Transverse colon (tissue), 4 donors: Measurements from ENCODE around the gene ARNT2. TPM values are rescaled to one million over a fixed set of nuclear protein-coding genes. Genes with fewer than 3 reads are reported as not detected.

Source experiments
- DNase-seq: peaks from one replicate; pipeline ENCODE4 v3.0.0-alpha.2; 2019
- H3K27ac ChIP-seq, 4 donors: fragments of 200-600 bp; sonication (generic); 2 replicates each; pipeline ENCODE4 v1.5.1; 2016 to 2018; ENCODE audit warnings: inconsistent platforms in 4 of 4
- H3K27me3 ChIP-seq: fragments of 200-600 bp; sonication (generic); 2 replicates; pipeline ENCODE4 v1.5.1; 2017; ENCODE audit warnings: inconsistent platforms
- H3K36me3 ChIP-seq, 4 donors: fragments of 200-600 bp; sonication (generic); 2 replicates each; pipeline ENCODE4 v1.5.1; 2017 to 2019; ENCODE audit warnings: inconsistent platforms in 4 of 4
- H3K4me1 ChIP-seq, 4 donors: fragments of 200-600 bp; sonication (generic); 2 replicates each; pipeline ENCODE4 v1.5.1; 2017 to 2020; ENCODE audit warnings: inconsistent platforms in 4 of 4
- H3K4me3 ChIP-seq, 4 donors: fragments of 200-600 bp; sonication (generic); 1 replicate in 1 of 4; 2 replicates in 3 of 4; pipeline versions ENCODE4 v1.5.1 to v1.6.1; 2017 to 2019; ENCODE audit warnings: inconsistent platforms in 4 of 4
- H3K9me3 ChIP-seq, 2 donors: fragments of 200-600 bp; sonication (generic); 2 replicates each; pipeline ENCODE4 v1.5.1; 2017 to 2019; ENCODE audit warnings: inconsistent platforms in 2 of 2
- EP300 ChIP-seq: sonication (generic); formaldehyde crosslinking; IDR thresholded peaks from one replicate; pipeline ENCODE4 v1.6.1; 2017; ENCODE audit warnings: antibody characterized with exemption, low read depth
- POLR2A ChIP-seq: fragments of 450-650 bp; IDR thresholded peaks from one replicate; pipeline ENCODE4 v1.6.1; 2016; ENCODE audit warnings: antibody characterized with exemption, mild to moderate bottlenecking, moderate library complexity
- POLR2AphosphoS5 ChIP-seq, 3 donors: sonication (generic); formaldehyde crosslinking; IDR thresholded peaks; one replicate each; pipeline ENCODE4 v1.6.1; 2016; ENCODE audit warnings: antibody characterized with exemption in 3 of 3
- WGBS, 2 donors: methylation state at CpG; one replicate each; pipeline ENCODE4 v1.1.5; 2018; ENCODE audit warnings: low coverage in 1 of 2; 5-methylcytosine and 5-hydroxymethylcytosine counted together
- in situ Hi-C, 4 donors: fragments of 200-750 bp; cut with MboI; loops; one replicate each; pipeline versions ENCODE4 v1.15.0 to v1.15.1; 2017; ENCODE audit warnings: low sequenced_read_pairs in 3 of 4, low pct_ligation_motif_present in 1 of 4, low pct_unique_long_range_greater_than_20kb in 1 of 4
- intact Hi-C: fragments of 100-400 bp; cut with DNase I; formaldehyde crosslinking; loops from one replicate; pipeline ENCODE4 v1.15.1; 2023; ENCODE audit warnings: low total_unique reads
- total RNA-seq, 4 donors: library from RNA; depleted of rRNA; stranded (reverse); fragments of >200 nt; gene quantifications; one replicate each; pipeline ENCODE4 v1.1.0, GENCODE V29; 2016
- TF ChIP-seq, protein P1 (sequence below), 5 experiments: fragments of 200-600 bp in 3 of 5; fragments of 450-650 bp in 2 of 5; sonication (generic) in 3 of 5; IDR thresholded peaks; 1 replicate in 2 of 5; 2 replicates in 3 of 5; pipeline ENCODE4 v1.5.1; 2016 to 2017; ENCODE audit warnings: antibody characterized with exemption in 5 of 5, inconsistent platforms in 3 of 5, mild to moderate bottlenecking in 2 of 5, moderate library complexity in 1 of 5

The ARNT2 gene
- total RNA-seq, 4 donors from 2014 or later: 1.9 to 4.0 (median 2.5) TPM; not detected in 1

GRCh38 chr15:80570553-80570952 lies 166.4 kb downstream of the ARNT2 start:
- no peaks in the 10 kb centered on the region for H3K27me3 ChIP-seq
- intact Hi-C loops (no loop called here), in situ Hi-C loops (loop anchor here (5.0 to 25.0 kb wide), 2 partner anchors 207 to 392 kb away; partner anchors contain the start of gene CEMIP (in 2 of the 4))
- TF ChIP-seq POLR2AphosphoS5 (IDR thresholded peaks at IDR 0.05) (no peak), EP300 (no peak), POLR2A (no peak)
- TF ChIP-seq, protein P1, sequence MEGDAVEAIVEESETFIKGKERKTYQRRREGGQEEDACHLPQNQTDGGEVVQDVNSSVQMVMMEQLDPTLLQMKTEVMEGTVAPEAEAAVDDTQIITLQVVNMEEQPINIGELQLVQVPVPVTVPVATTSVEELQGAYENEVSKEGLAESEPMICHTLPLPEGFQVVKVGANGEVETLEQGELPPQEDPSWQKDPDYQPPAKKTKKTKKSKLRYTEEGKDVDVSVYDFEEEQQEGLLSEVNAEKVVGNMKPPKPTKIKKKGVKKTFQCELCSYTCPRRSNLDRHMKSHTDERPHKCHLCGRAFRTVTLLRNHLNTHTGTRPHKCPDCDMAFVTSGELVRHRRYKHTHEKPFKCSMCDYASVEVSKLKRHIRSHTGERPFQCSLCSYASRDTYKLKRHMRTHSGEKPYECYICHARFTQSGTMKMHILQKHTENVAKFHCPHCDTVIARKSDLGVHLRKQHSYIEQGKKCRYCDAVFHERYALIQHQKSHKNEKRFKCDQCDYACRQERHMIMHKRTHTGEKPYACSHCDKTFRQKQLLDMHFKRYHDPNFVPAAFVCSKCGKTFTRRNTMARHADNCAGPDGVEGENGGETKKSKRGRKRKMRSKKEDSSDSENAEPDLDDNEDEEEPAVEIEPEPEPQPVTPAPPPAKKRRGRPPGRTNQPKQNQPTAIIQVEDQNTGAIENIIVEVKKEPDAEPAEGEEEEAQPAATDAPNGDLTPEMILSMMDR (IDR thresholded peaks at IDR 0.05): no peak
- no peaks in the 10 kb centered on the region for H3K36me3 ChIP-seq
- no peak for DNase-seq
- H3K4me1 ChIP-seq: peaks cover 0 to 7% (median 0%) of the 10 kb centered on the region in 4 donors
- 78 to 100% methylated on average over 2 to 6 of the region's 6 CpGs for WGBS, 2 donors
- H3K4me3 ChIP-seq: no peak overlapping the region
- H3K9me3 ChIP-seq: no peaks in the 10 kb centered on the region
- H3K27ac ChIP-seq: no peak overlapping the region

DNA sequence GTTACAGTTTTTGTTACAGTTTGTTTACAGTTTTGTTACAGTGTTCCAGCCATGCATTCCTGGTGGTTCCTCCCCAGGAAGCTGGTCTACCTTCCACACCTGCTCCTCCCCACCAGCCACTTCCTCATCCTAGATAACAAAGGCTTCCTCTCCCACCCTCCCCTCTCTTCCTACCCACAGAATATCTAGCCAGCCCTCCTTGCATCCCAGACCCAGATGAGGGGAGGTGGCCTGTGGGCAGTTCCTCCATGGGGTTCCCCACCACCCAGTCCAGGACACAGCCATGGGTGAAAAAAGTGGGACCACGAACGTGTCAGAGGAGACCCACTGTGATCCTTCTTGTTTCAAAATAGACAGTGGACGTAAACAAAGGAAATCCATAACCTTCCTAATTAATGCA lies 168.2 kb downstream of the ARNT2 start:
- Histone ChIP-seq H3K4me1 (peaks cover 0 to 7% (median 0%) of the 10 kb centered on the region in 4 donors), H3K36me3 (no peaks in the 10 kb centered on the region), H3K9me3 (no peaks in the 10 kb centered on the region), H3K27ac (no peak overlapping the region), H3K4me3 (no peak overlapping the region), H3K27me3 (no peaks in the 10 kb centered on the region)
- intact Hi-C loops: no loop called here
- no peak for TF ChIP-seq POLR2AphosphoS5 (IDR thresholded peaks at IDR 0.05)
- TF ChIP-seq POLR2A: no peak
- TF ChIP-seq, protein P1 (IDR thresholded peaks at IDR 0.05): no peak
- TF ChIP-seq EP300: no peak
- WGBS, 2 donors: 76 to 90% methylated on average over 3 of the region's 3 CpGs
- DNase-seq: no peak
- in situ Hi-C loops: loop anchor here (5.0 to 25.0 kb wide), 2 partner anchors 205 to 390 kb away; partner anchors contain the start of gene CEMIP (in 2 of the 4)

- DNase-seq: no peak
- H3K27ac ChIP-seq: no peak overlapping the region
- H3K4me1 ChIP-seq: peaks cover 0 to 3% (median 0%) of the 10 kb centered on the region in 4 donors
- no peak overlapping the region for H3K4me3 ChIP-seq
- in situ Hi-C loops: loop anchor here (5.0 to 25.0 kb wide), 2 partner anchors 204 to 389 kb away; partner anchors contain the start of gene CEMIP (in 2 of the 4)
- H3K27me3 ChIP-seq: no peaks in the 10 kb centered on the region
- no peaks in the 10 kb centered on the region for H3K36me3 ChIP-seq
- intact Hi-C loops: no loop called here
- no peaks in the 10 kb centered on the region for H3K9me3 ChIP-seq
- no peak for TF ChIP-seq EP300
- TF ChIP-seq POLR2A: no peak
- TF ChIP-seq, protein P1 (IDR thresholded peaks at IDR 0.05): no peak
- TF ChIP-seq POLR2AphosphoS5 (IDR thresholded peaks at IDR 0.05): no peak
- WGBS, 2 donors: 42 to 44% methylated on average over 4 of the region's 4 CpGs
Observed at GRCh38 chr15:80573606-80574005, 169.4 kb downstream of the ARNT2 start.

DNA sequence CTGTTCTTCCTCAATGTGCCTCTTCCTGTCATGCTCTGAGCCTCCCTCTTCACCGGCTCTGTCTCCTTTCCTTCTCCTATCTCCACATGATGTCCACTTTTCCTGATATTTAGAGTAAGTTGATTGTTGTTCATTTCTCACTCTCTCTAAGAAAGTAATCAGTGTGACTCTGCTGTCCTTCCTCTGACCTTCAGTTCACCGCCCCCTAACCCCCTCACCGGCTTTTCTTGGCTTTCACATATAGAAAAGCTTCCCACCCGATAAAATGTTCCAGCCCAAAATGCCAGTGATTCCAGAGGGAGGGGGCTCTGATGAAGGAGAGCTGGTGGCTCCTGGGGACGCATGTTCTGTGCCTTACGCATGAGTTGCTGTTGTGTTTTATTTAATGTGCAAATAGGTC lies 170.4 kb downstream of the ARNT2 start:
- 84 to 100% methylated on average over 4 to 6 of the region's 6 CpGs for WGBS, 2 donors
- H3K4me3 ChIP-seq: no peak overlapping the region
- DNase-seq: no peak
- H3K27ac ChIP-seq: no peak overlapping the region
- TF ChIP-seq POLR2AphosphoS5 (IDR thresholded peaks at IDR 0.05) (no peak), POLR2A (no peak), EP300 (no peak)
- TF ChIP-seq, protein P1 (IDR thresholded peaks at IDR 0.05): no peak
- H3K36me3 ChIP-seq: no peaks in the 10 kb centered on the region
- no peaks in the 10 kb centered on the region for H3K9me3 ChIP-seq
- intact Hi-C loops (no loop called here), in situ Hi-C loops (loop anchor here (5.0 to 25.0 kb wide), 2 partner anchors 203 to 388 kb away; partner anchors contain the start of gene CEMIP (in 2 of the 4))
- no peaks in the 10 kb centered on the region for H3K27me3 ChIP-seq
- H3K4me1 ChIP-seq: peaks cover 0 to 3% (median 0%) of the 10 kb centered on the region in 4 donors
